Stimulated activated CD4-positive, alpha-beta T cell treated with anti-CD3 and anti-CD28 coated beads, TNF-alpha, amount 100 ng/mL, for 24 hours (primary cell): Measurements from ENCODE around the gene PHYHIPL.

ENCODE experiments used
- DNase-seq, 3 experiments: peaks; one replicate each; pipeline ENCODE4 v3.0.0-alpha.2; 2020; ENCODE audit warnings: low read depth in 3 of 3

Gene PHYHIPL

GRCh38 chr10:59255463-59255862, 79.0 kb downstream of the PHYHIPL start:
- DNase-seq = no peak

GRCh38 chr10:59257224-59257623, 80.8 kb downstream of the PHYHIPL start:
- no peak for DNase-seq

GRCh38 chr10:59258890-59259289, 82.4 kb downstream of the PHYHIPL start:
- no peak for DNase-seq

GRCh38 chr10:59265141-59265540, 88.7 kb downstream of the PHYHIPL start:
- no peak for DNase-seq

- DNase-seq = no peak
Observed at GRCh38 chr10:59266321-59266720, 89.9 kb downstream of the PHYHIPL start.

- no peak for DNase-seq
Observed at GRCh38 chr10:59268460-59268859, 92.0 kb downstream of the PHYHIPL start.

GRCh38 chr10:59269651-59270050, 93.2 kb downstream of the PHYHIPL start:
- DNase-seq = no peak

- no peak for DNase-seq
Observed at GRCh38 chr10:59270492-59270891, 94.0 kb downstream of the PHYHIPL start.

- no peak for DNase-seq
Observed at GRCh38 chr10:59271160-59271559, 94.7 kb downstream of the PHYHIPL start.

GRCh38 chr10:59272061-59272460, 95.6 kb downstream of the PHYHIPL start:
- no peak for DNase-seq

- DNase-seq = no peak
Observed at GRCh38 chr10:59273445-59273844, 97.0 kb downstream of the PHYHIPL start.

GRCh38 chr10:59276133-59276532, 99.7 kb downstream of the PHYHIPL start:
- DNase-seq = no peak

GRCh38 chr10:59276919-59277318, 100.5 kb downstream of the PHYHIPL start:
- DNase-seq = no peak

- no peak for DNase-seq
Observed at GRCh38 chr10:59279476-59279875, 103.0 kb downstream of the PHYHIPL start.

GRCh38 chr10:59279991-59280505, 103.6 kb downstream of the PHYHIPL start:
- DNase-seq = no peak

- DNase-seq = no peak
Observed at GRCh38 chr10:59281861-59282260, 105.4 kb downstream of the PHYHIPL start.

- DNase-seq = no peak
Observed at GRCh38 chr10:59283456-59284091, 107.1 kb downstream of the PHYHIPL start.

GRCh38 chr10:59284118-59284975, 107.9 kb downstream of the PHYHIPL start:
- DNase-seq = no peak

GRCh38 chr10:59285073-59285472, 108.6 kb downstream of the PHYHIPL start:
- DNase-seq = no peak

GRCh38 chr10:59285848-59286247, 109.4 kb downstream of the PHYHIPL start:
- DNase-seq = no peak

GRCh38 chr10:59287587-59288255, 111.3 kb downstream of the PHYHIPL start:
- DNase-seq = no peak

- DNase-seq = no peak
Observed at GRCh38 chr10:59289853-59290252, 113.4 kb downstream of the PHYHIPL start.
